Endothelial cell of umbilical vein (primary cell): ENCODE results near the gene ZMYM3. TPM values are rescaled to one million over a fixed set of nuclear protein-coding genes. Genes with fewer than 3 reads are reported as not detected.

Source experiments
- BruUV-seq: library from RNA; stranded (reverse); fragments of 400-500 nt; replicated peaks from 2 replicates; lab custom pipeline; 2021; lab: Mats Ljungman, UMichigan
- CTCF ChIA-PET: fragments of 300-600, 350-600 bp; sonication (Branson Sonifier 250); formaldehyde crosslinking; loops from one replicate; lab custom pipeline; 2021; ENCODE audit warnings: antibody characterized with exemption, inconsistent platforms; lab: Charles Lee
- POLR2A ChIA-PET: fragments of 300-600, 350-600 bp; sonication (Branson Sonifier 250); formaldehyde crosslinking; loops from one replicate; lab custom pipeline; 2021; ENCODE audit warnings: antibody characterized with exemption, inconsistent platforms; lab: Charles Lee
- DNase-seq: peaks from one replicate; pipeline ENCODE4 v3.0.0-alpha.2; 2011; ENCODE audit warnings: low read depth, low spot score
- FAIRE-seq: peaks from 2 replicates; lab custom pipeline; 2011; peaks lifted over from hg19 to GRCh38; lab: Jason Lieb, UNC
- H2AFZ ChIP-seq: 2 replicates; pipeline ENCODE4 v1.6.0; 2012; ENCODE audit warnings: low read depth, low read length, control low read depth, inconsistent platforms
- H3K27ac ChIP-seq: 2 replicates; pipeline ENCODE4 v1.5.1; 2011; ENCODE audit warnings: low read depth, mild to moderate bottlenecking, control low read depth, low read length, moderate library complexity; ENCODE audit not compliant: insufficient read depth
- H3K27me3 ChIP-seq, 2 experiments: 2 replicates each; pipeline versions ENCODE4 v1.6.0 to v1.6.1; 2011; ENCODE audit warnings: low read length in 2 of 2, mixed read lengths in 1 of 2; ENCODE audit not compliant: control insufficient read depth in 2 of 2, insufficient read depth in 2 of 2
- H3K36me3 ChIP-seq, 2 experiments: 2 replicates in 1 of 2; 3 replicates in 1 of 2; pipeline ENCODE4 v1.5.1; 2011; ENCODE audit warnings: low read length in 2 of 2, mild to moderate bottlenecking in 1 of 2, moderate library complexity in 1 of 2; ENCODE audit not compliant: control insufficient read depth in 2 of 2, insufficient read depth in 2 of 2; ENCODE audit errors: extremely low read depth in 1 of 2
- H3K4me1 ChIP-seq: 3 replicates; pipeline ENCODE4 v1.5.1; 2011; ENCODE audit warnings: mild to moderate bottlenecking, low read length; ENCODE audit not compliant: control insufficient read depth, insufficient read depth; ENCODE audit errors: extremely low read depth
- H3K4me2 ChIP-seq: 2 replicates; pipeline ENCODE4 v1.6.1; 2011; ENCODE audit warnings: low read length, control low read depth, mixed read lengths; ENCODE audit not compliant: insufficient read depth
- H3K4me3 ChIP-seq, 3 experiments: fragments of 200-600 bp in 1 of 3; sonication (generic), shearing (Covaris generic) in 1 of 3; replicated peaks in 1 of 3; 2 replicates each; pipeline ENCODE4 v1.5.1; 2011 to 2016; ENCODE audit warnings: control low read depth in 3 of 3, low read length in 3 of 3, mild to moderate bottlenecking in 2 of 3, inconsistent platforms in 1 of 3, low read depth in 1 of 3, moderate library complexity in 1 of 3; ENCODE audit not compliant: insufficient read depth in 1 of 3
- H3K79me2 ChIP-seq: 2 replicates; pipeline ENCODE4 v1.6.0; 2012; ENCODE audit warnings: low read length, inconsistent platforms; ENCODE audit not compliant: control insufficient read depth, insufficient read depth
- H3K9ac ChIP-seq: replicated peaks from 2 replicates; pipeline ENCODE3; 2011; ENCODE audit warnings: low read length, control low read depth; ENCODE audit not compliant: insufficient read depth; ENCODE audit errors: extremely low read depth
- H3K9me1 ChIP-seq: replicated peaks from 3 replicates; pipeline ENCODE4 v1.6.0; 2011; ENCODE audit warnings: mild to moderate bottlenecking, low read length; ENCODE audit not compliant: control insufficient read depth, insufficient read depth; ENCODE audit errors: extremely low read depth
- H3K9me3 ChIP-seq: replicated peaks from 2 replicates; pipeline ENCODE4 v1.5.1; 2012; ENCODE audit warnings: low read length, inconsistent platforms; ENCODE audit not compliant: control insufficient read depth, insufficient read depth
- H4K20me1 ChIP-seq: replicated peaks from 2 replicates; pipeline ENCODE3; 2011; ENCODE audit warnings: mild to moderate bottlenecking, low read length; ENCODE audit not compliant: control insufficient read depth, insufficient read depth; ENCODE audit errors: extremely low read depth
- CTCF ChIP-seq, 2 donors: IDR thresholded peaks; 1 replicate in 1 of 2; 2 replicates in 1 of 2; pipeline ENCODE4 v1.5.1; 2011; ENCODE audit warnings: low read length in 2 of 2, mild to moderate bottlenecking in 2 of 2, moderate library complexity in 2 of 2, control low read depth in 1 of 2, inconsistent platforms in 1 of 2, low read depth in 1 of 2; ENCODE audit not compliant: insufficient read depth in 1 of 2; ENCODE audit errors: extremely low read depth in 1 of 2
- FOS ChIP-seq: IDR thresholded peaks from 2 replicates; pipeline ENCODE4 v1.6.1; 2011; ENCODE audit warnings: mild to moderate bottlenecking, low read length, moderate library complexity, borderline replicate concordance; ENCODE audit not compliant: insufficient read depth
- GATA2 ChIP-seq: IDR thresholded peaks from 2 replicates; pipeline ENCODE4 v1.7.0; 2011; ENCODE audit warnings: low read depth, mild to moderate bottlenecking, moderate library complexity, mixed read lengths, low read length; ENCODE audit not compliant: insufficient read length, insufficient read depth
- MAX ChIP-seq: IDR thresholded peaks from 2 replicates; pipeline ENCODE4 v1.6.1; 2011; ENCODE audit not compliant: insufficient read depth, insufficient read length
- MYC ChIP-seq: IDR thresholded peaks from one replicate; pipeline ENCODE4 v1.6.1; 2011; ENCODE audit warnings: mild to moderate bottlenecking, low read depth, low read length
- dilution Hi-C: fragments of 300-500 bp; cut with MboI; formaldehyde crosslinking; loops from one replicate; pipeline ENCODE4 v1.15.0; 2019; ENCODE audit warnings: low sequenced_read_pairs; ENCODE audit not compliant: extremely low pct_ligation_motif_present
- intact Hi-C: fragments of 100-400 bp; cut with micrococcal nuclease; formaldehyde crosslinking; loops from one replicate; pipeline ENCODE4 v1.10.0; 2022
- polyA plus RNA-seq, 4 experiments: library from polyadenylated mRNA; depleted of rRNA in 3 of 4; stranded (reverse) in 3 of 4; unstranded in 1 of 4; fragments of >200 nt; gene quantifications; 2 replicates each; pipeline versions ENCODE4 v1.2.1 to v1.2.3, GENCODE V29; 2011 to 2012; ENCODE audit warnings: missing spikeins in 1 of 4
- total RNA-seq: library from RNA; stranded (reverse); gene quantifications from 2 replicates; pipeline ENCODE4 v1.2.3, GENCODE V29; 2021

ZMYM3 gene
- total and polyA plus RNA-seq, 2 donors (not counting 3 experiments of a cell fraction or from before 2014, with no cell fraction given), result 26.5 to 32.9 TPM

GRCh38 chrX:71222929-71223328 is 31.0 kb downstream of the ZMYM3 start, which contains the start of gene GJB1:
TSS of gene GJB1 (plus strand) at chrX:71223224. CDS start at chrX:71223708, 484 bp downstream.
- Histone ChIP-seq H3K27me3 (no peaks in the 10 kb centered on the region), H3K36me3 (no peaks in the 10 kb centered on the region), H3K4me3 (no peak within 1 kb of the TSS), H3K4me1 (no peaks in the 10 kb centered on the region), H3K9me1 (no peaks in the 10 kb centered on the region), H2AFZ (no peak within 1 kb of the TSS), H3K9me3 (no peaks in the 10 kb centered on the region), H3K9ac (no peak within 1 kb of the TSS), H4K20me1 (no peaks in the 10 kb centered on the region), H3K4me2 (no peak within 1 kb of the TSS), H3K79me2 (no peaks in the 10 kb centered on the region), H3K27ac (no peak within 1 kb of the TSS)
- TF ChIP-seq MAX (no peak), GATA2 (no peak)
- FAIRE-seq, result no peak
- no TSS peak for BruUV-seq
- POLR2A ChIA-PET, result no interaction called here
- intact Hi-C loops, result no loop called here
- no peak for DNase-seq
- dilution Hi-C loops, result no loop called here
- CTCF ChIA-PET, result no interaction called here

GRCh38 chrX:71221145-71221544 is 32.8 kb downstream of the ZMYM3 start:
- FAIRE-seq (no peak), DNase-seq (no peak)
- Histone ChIP-seq H3K27me3 (no peaks in the 10 kb centered on the region), H3K4me3 (no peak overlapping the region), H3K36me3 (no peaks in the 10 kb centered on the region), H4K20me1 (no peaks in the 10 kb centered on the region), H3K4me1 (no peaks in the 10 kb centered on the region), H3K9ac (no peak overlapping the region), H3K4me2 (no peak overlapping the region), H3K27ac (no peak overlapping the region), H3K9me1 (no peaks in the 10 kb centered on the region), H3K79me2 (no peaks in the 10 kb centered on the region), H3K9me3 (no peaks in the 10 kb centered on the region), H2AFZ (no peak overlapping the region)
- intact Hi-C loops, result no loop called here
- BruUV-seq, result no TSS peak
- POLR2A ChIA-PET, result no interaction called here
- TF ChIP-seq FOS (no peak), MYC (no peak), CTCF (IDR thresholded peaks at IDR 0.05; ENCODE audit: extremely low read depth in 1 of 2, insufficient read depth in 1 of 2, low read depth in 1 of 2, low read length in 2 of 2) (no peak)
- dilution Hi-C loops, result no loop called here
- CTCF ChIA-PET, result no interaction called here
